K562 (cell line): ENCODE results near the gene ATP9A. TPM values are rescaled to one million over a fixed set of nuclear protein-coding genes. Genes with fewer than 3 reads are reported as not detected.

Source experiments
- ATAC-seq: fragments of 200-7000 bp; cut with Tn5 transposase; 3 replicates; pipeline ENCODE4 v1.9.1; 2020; ENCODE audit warnings: moderate library complexity
- BruUV-seq: library from RNA; stranded (reverse); fragments of 400-500 nt; replicated peaks from 2 replicates; lab custom pipeline; 2021; lab: Mats Ljungman, UMichigan
- CTCF ChIA-PET: fragments of 300-600 bp; formaldehyde crosslinking; extraction: SDS; loops from one replicate; lab custom pipeline; 2021; ENCODE audit warnings: low intra/inter-chr PET ratio; lab: Yijun Ruan, JAX
- POLR2A ChIA-PET: fragments of 300-600, 350-650 bp; sonication (Branson Sonifier 250); formaldehyde crosslinking; extraction: SDS; loops from one replicate; lab custom pipeline; 2021; ENCODE audit warnings: antibody characterized with exemption, inconsistent platforms; lab: Yijun Ruan, JAX
- DNase-seq, 4 experiments: peaks; one replicate each; pipeline versions ENCODE4 v3.0.0 to v3.0.0-alpha.2; 2011 to 2018; ENCODE audit warnings: low spot score in 3 of 4, mixed read lengths in 3 of 4; ENCODE audit errors: extremely low read depth in 1 of 4
- FAIRE-seq: peaks from 2 replicates; lab custom pipeline; 2011; peaks lifted over from hg19 to GRCh38; lab: Jason Lieb, UNC
- H2AFZ ChIP-seq: 2 replicates; pipeline ENCODE4 v1.6.0; 2011; ENCODE audit warnings: low read depth, low read length, control low read depth, inconsistent platforms
- H3K27ac ChIP-seq: fragments of 200-600 bp; 3 replicates; pipeline ENCODE4 v1.8.0; 2011; ENCODE audit warnings: low read depth, mild to moderate bottlenecking, control low read depth, inconsistent platforms, low read length, moderate library complexity, mixed read lengths; ENCODE audit errors: extremely low read depth
- H3K27me3 ChIP-seq, 2 experiments: fragments of 300-600 bp in 1 of 2; 2 replicates in 1 of 2; 3 replicates in 1 of 2; pipeline versions ENCODE4 v1.6.0 to v1.8.0; 2011; ENCODE audit warnings: inconsistent platforms in 2 of 2, low read length in 2 of 2, mild to moderate bottlenecking in 1 of 2, mixed read lengths in 1 of 2, moderate library complexity in 1 of 2; ENCODE audit not compliant: control insufficient read depth in 2 of 2, insufficient read depth in 2 of 2
- H3K36me3 ChIP-seq: fragments of 300-600 bp; 3 replicates; pipeline ENCODE4 v1.8.0; 2011; ENCODE audit warnings: mild to moderate bottlenecking, low read length, inconsistent platforms; ENCODE audit not compliant: control insufficient read depth, insufficient read depth
- H3K4me1 ChIP-seq, 2 experiments: fragments of 200-600 bp in 1 of 2; replicated peaks in 1 of 2; 2 replicates in 1 of 2; 3 replicates in 1 of 2; pipeline versions ENCODE4 v1.5.1 to v1.8.0; 2011; ENCODE audit warnings: inconsistent platforms in 2 of 2, low read length in 2 of 2, mild to moderate bottlenecking in 1 of 2, mixed read lengths in 1 of 2, moderate library complexity in 1 of 2; ENCODE audit not compliant: control insufficient read depth in 2 of 2, insufficient read depth in 2 of 2
- H3K4me2 ChIP-seq: 2 replicates; pipeline ENCODE4 v1.6.1; 2011; ENCODE audit warnings: low read length, control low read depth, inconsistent platforms, mixed read lengths; ENCODE audit not compliant: insufficient read depth
- H3K4me3 ChIP-seq: fragments of 200-600 bp; sonication (generic), shearing (Covaris generic); 2 replicates; pipeline ENCODE4 v1.5.1; 2016; ENCODE audit warnings: control low read depth, inconsistent platforms
- H3K79me2 ChIP-seq: fragments of 200-600 bp; 3 replicates; pipeline ENCODE4 v1.8.0; 2011; ENCODE audit warnings: low read length, inconsistent platforms; ENCODE audit not compliant: control insufficient read depth, insufficient read depth
- H3K9ac ChIP-seq, 2 experiments: 2 replicates each; pipeline versions ENCODE4 v1.6.0 to v1.6.1; 2011; ENCODE audit warnings: low read depth in 2 of 2, low read length in 2 of 2, control low read depth in 1 of 2, inconsistent platforms in 1 of 2, mild to moderate bottlenecking in 1 of 2, mixed read lengths in 1 of 2; ENCODE audit not compliant: insufficient read depth in 1 of 2
- H3K9me1 ChIP-seq: one replicate; pipeline ENCODE4 v1.6.0; 2011; ENCODE audit warnings: inconsistent platforms, mild to moderate bottlenecking, low read length, moderate library complexity; ENCODE audit not compliant: control insufficient read depth, insufficient read depth
- H3K9me3 ChIP-seq: replicated peaks from 2 replicates; pipeline ENCODE4 v1.5.1; 2011; ENCODE audit warnings: low read depth, low read length, inconsistent platforms; ENCODE audit not compliant: control insufficient read depth, insufficient read depth
- H4K20me1 ChIP-seq: replicated peaks from 2 replicates; pipeline ENCODE4 v1.6.1; 2011; ENCODE audit warnings: low read length, inconsistent platforms, mixed read lengths; ENCODE audit not compliant: control insufficient read depth, insufficient read depth
- BDP1 ChIP-seq: IDR thresholded peaks from 3 replicates; pipeline ENCODE4 v1.6.1; 2011; ENCODE audit not compliant: insufficient read length, insufficient read depth
- CAMTA2 ChIP-seq: fragments of 250-450 bp; sonication (Bioruptor Pico); conservative IDR thresholded peaks from 2 replicates; pipeline ENCODE4 v1.5.1; 2022
- HDAC1 ChIP-seq, 2 experiments: fragments of 450-650 bp; IDR thresholded peaks; 2 replicates each; pipeline ENCODE4 v1.6.1; 2016 to 2017; ENCODE audit warnings: inconsistent platforms in 1 of 2, mild to moderate bottlenecking in 1 of 2, moderate library complexity in 1 of 2
- HMG20A ChIP-seq: fragments of 450-650 bp; formaldehyde crosslinking; conservative IDR thresholded peaks from 2 replicates; pipeline ENCODE4 v1.4.0; 2020; ENCODE audit warnings: mild to moderate bottlenecking, mixed read lengths
- MAFF ChIP-seq: IDR thresholded peaks from 2 replicates; pipeline ENCODE4 v1.6.1; 2012; ENCODE audit warnings: low read length, improper control_type of control experiment
- MEF2D ChIP-seq: conservative IDR thresholded peaks from 2 replicates; pipeline ENCODE4 v1.6.1; 2016; ENCODE audit warnings: low read depth, missing genetic modification characterization, missing compliant biosample characterization
- RB1 ChIP-seq: fragments of 450-650 bp; IDR thresholded peaks from 2 replicates; pipeline ENCODE4 v1.6.1; 2017; ENCODE audit warnings: low read depth, mild to moderate bottlenecking
- RFX7 ChIP-seq: fragments of 250-450 bp; sonication (Bioruptor Pico); IDR thresholded peaks from 2 replicates; pipeline ENCODE4 v1.5.1; 2021; ENCODE audit warnings: mild to moderate bottlenecking
- ZBTB17 ChIP-seq: fragments of 450-650 bp; formaldehyde crosslinking; IDR thresholded peaks from 2 replicates; pipeline ENCODE4 v1.4.0; 2020; ENCODE audit warnings: mild to moderate bottlenecking
- ZBTB7A ChIP-seq: IDR thresholded peaks from 2 replicates; pipeline ENCODE4 v1.6.1; 2011; ENCODE audit warnings: low read depth, mild to moderate bottlenecking, low read length, moderate library complexity, borderline replicate concordance; ENCODE audit not compliant: control insufficient read depth
- ZBTB8A ChIP-seq: fragments of 450-650 bp; IDR thresholded peaks from 2 replicates; pipeline ENCODE4 v1.6.1; 2018; ENCODE audit warnings: mild to moderate bottlenecking, moderate library complexity; ENCODE audit not compliant: partially characterized antibody
- ZNF143 ChIP-seq: sonication (generic); formaldehyde crosslinking; IDR thresholded peaks from 2 replicates; pipeline ENCODE4 v1.9.0; 2022; ENCODE audit warnings: mild to moderate bottlenecking, missing genetic modification reagents
- ZNF408 ChIP-seq: fragments of 250-450 bp; sonication (Bioruptor Pico); IDR thresholded peaks from 2 replicates; pipeline ENCODE4 v1.4.0; 2020; ENCODE audit warnings: low read depth, mild to moderate bottlenecking, moderate library complexity
- ZNF436 ChIP-seq: fragments of 250-450, 450-650 bp; sonication (Bioruptor Pico); formaldehyde crosslinking; IDR thresholded peaks from 2 replicates; pipeline ENCODE4 v1.7.0; 2020; ENCODE audit warnings: mild to moderate bottlenecking
- ZNF584 ChIP-seq: fragments of 200-800 bp; sonication (Bioruptor generic); IDR thresholded peaks from 2 replicates; pipeline ENCODE4 v1.6.1; 2016; ENCODE audit warnings: low read depth, mild to moderate bottlenecking, missing genetic modification characterization, missing compliant biosample characterization
- ZNF695 ChIP-seq: fragments of 450-650 bp; formaldehyde crosslinking; IDR thresholded peaks from 2 replicates; pipeline ENCODE4 v1.4.0; 2020; ENCODE audit warnings: mild to moderate bottlenecking, moderate library complexity
- WGBS: fragments of 100-300 bp; shearing (Covaris generic); methylation state at CpG from one replicate; pipeline ENCODE4 v1.1.6; 2016; ENCODE audit warnings: low coverage, mixed read lengths; ENCODE audit not compliant: insufficient coverage; ENCODE audit errors: missing lambda C conversion rate; 5-methylcytosine and 5-hydroxymethylcytosine counted together
- in situ Hi-C: fragments of 300-500 bp; cut with MboI; formaldehyde crosslinking; loops from 4 replicates; pipeline ENCODE4 v1.15.0; 2018; ENCODE audit warnings: inconsistent platforms, mixed read lengths
- intact Hi-C: fragments of 100-400 bp; cut with micrococcal nuclease; formaldehyde crosslinking; loops from 2 replicates; pipeline ENCODE4 v1.14.2; 2022
- polyA plus RNA-seq, 8 experiments: library from polyadenylated mRNA; depleted of rRNA in 4 of 8; stranded (reverse) in 5 of 8; unstranded in 3 of 8; fragments of >200 nt; fragmentation: Nextera tagmentation in 2 of 8; fragmentation: Illumina TruSeq in 1 of 8; extraction: Ambion mirVana in 2 of 8; extraction: Trizol in 1 of 8; gene quantifications; 2 replicates each; pipeline versions ENCODE4 v1.2.1 to v1.2.3, GENCODE V29; 2011 to 2014; ENCODE audit warnings: inconsistent platforms in 1 of 8, missing spikeins in 1 of 8
- total RNA-seq, 7 experiments: library from RNA; depleted of rRNA in 6 of 7; stranded (reverse); fragments of >200 nt in 6 of 7; fragmentation: Illumina TruSeq in 2 of 7; extraction: Trizol in 2 of 7; gene quantifications; 2 replicates each; pipeline versions ENCODE4 v1.2.1 to v1.2.3, GENCODE V29; 2011 to 2021; ENCODE audit warnings: low replicate concordance in 1 of 7
- TF ChIP-seq, protein P1 (sequence below): fragments of 250-450 bp; sonication (Bioruptor Pico); IDR thresholded peaks from 2 replicates; pipeline ENCODE4 v1.8.0; 2022; ENCODE audit warnings: moderate library complexity, mild to moderate bottlenecking, inconsistent platforms
- TF ChIP-seq, protein P2 (sequence below): fragments of 250-450 bp; sonication (Bioruptor Pico); IDR thresholded peaks from 2 replicates; pipeline ENCODE4 v1.4.0; 2020; ENCODE audit warnings: mild to moderate bottlenecking
- TF ChIP-seq, protein P3 (sequence below): sonication (generic); formaldehyde crosslinking; IDR thresholded peaks from 2 replicates; pipeline ENCODE4 v1.8.1; 2023; ENCODE audit warnings: mild to moderate bottlenecking, missing genetic modification reagents

The ATP9A gene
- total and polyA plus RNA-seq, 9 of the 15 experiments (the other 6 are each of a cell fraction or from before 2014, with no cell fraction given), result 0.18 to 0.62 (median 0.29) TPM

DNA sequence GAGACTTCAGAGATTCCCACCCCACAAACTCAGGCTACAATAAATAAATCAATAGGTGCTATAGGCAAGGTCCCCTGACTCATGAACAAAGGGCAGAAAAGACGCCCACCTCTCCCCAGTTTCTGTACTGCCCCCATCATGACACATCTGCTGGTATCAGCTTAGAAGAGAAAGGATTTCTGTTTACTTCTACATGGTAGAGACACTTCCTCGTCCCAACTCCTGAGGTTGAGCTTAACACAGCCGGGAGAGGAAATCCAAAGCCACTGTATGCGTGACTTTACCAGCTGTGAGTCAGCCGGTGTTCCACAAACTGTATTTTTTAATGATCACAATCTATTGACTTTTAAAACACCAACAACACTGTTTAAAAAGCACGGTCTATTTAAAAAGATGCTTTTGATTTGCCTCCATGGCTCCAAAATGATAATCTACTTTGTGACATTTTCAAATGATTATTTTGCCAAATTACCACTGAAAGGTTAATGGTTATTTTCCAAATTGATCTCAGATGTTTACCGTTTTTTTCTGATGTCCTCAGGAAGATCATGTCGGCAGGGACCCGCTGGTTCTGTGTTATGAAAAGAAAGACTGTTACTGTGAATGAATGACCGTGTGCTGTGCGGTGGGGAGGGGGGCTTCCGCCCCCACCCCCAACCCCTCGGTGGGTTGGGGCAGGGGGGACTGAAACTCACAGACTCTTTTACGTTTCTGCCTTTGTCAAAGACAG, 72.5 kb downstream of the ATP9A start:
- no peak overlapping the region for H3K4me2 ChIP-seq

More for the DNA sequence above, 72.5 kb downstream of the ATP9A start:
- no peaks in the 10 kb centered on the region for H3K9me1 ChIP-seq
- 2% methylated on average over 14 of the region's 14 CpGs for WGBS
- no peak overlapping the region for H2AFZ ChIP-seq
- H3K27ac ChIP-seq, result no peak overlapping the region
- H3K9ac ChIP-seq, result no peak overlapping the region
- no peaks in the 10 kb centered on the region for H4K20me1 ChIP-seq
- in situ Hi-C loops (no loop called here), intact Hi-C loops (no loop called here)
- H3K4me3 ChIP-seq, result no peak overlapping the region
- H3K4me1 ChIP-seq, result no peaks in the 10 kb centered on the region
- peaks cover 45 to 70% of the 10 kb centered on the region in 2 experiments for H3K27me3 ChIP-seq
- TF ChIP-seq ZNF143 (CRISPR knock-in tag), result no peak
- TF ChIP-seq ZBTB7A, result no peak
- TF ChIP-seq BDP1, result no peak
- TF ChIP-seq ZBTB17 (CRISPR knock-in tag), result no peak
- TF ChIP-seq, protein P1, sequence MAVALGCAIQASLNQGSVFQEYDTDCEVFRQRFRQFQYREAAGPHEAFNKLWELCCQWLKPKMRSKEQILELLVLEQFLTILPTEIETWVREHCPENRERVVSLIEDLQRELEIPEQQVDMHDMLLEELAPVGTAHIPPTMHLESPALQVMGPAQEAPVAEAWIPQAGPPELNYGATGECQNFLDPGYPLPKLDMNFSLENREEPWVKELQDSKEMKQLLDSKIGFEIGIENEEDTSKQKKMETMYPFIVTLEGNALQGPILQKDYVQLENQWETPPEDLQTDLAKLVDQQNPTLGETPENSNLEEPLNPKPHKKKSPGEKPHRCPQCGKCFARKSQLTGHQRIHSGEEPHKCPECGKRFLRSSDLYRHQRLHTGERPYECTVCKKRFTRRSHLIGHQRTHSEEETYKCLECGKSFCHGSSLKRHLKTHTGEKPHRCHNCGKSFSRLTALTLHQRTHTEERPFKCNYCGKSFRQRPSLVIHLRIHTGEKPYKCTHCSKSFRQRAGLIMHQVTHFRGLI, result no peak
- TF ChIP-seq, protein P2, sequence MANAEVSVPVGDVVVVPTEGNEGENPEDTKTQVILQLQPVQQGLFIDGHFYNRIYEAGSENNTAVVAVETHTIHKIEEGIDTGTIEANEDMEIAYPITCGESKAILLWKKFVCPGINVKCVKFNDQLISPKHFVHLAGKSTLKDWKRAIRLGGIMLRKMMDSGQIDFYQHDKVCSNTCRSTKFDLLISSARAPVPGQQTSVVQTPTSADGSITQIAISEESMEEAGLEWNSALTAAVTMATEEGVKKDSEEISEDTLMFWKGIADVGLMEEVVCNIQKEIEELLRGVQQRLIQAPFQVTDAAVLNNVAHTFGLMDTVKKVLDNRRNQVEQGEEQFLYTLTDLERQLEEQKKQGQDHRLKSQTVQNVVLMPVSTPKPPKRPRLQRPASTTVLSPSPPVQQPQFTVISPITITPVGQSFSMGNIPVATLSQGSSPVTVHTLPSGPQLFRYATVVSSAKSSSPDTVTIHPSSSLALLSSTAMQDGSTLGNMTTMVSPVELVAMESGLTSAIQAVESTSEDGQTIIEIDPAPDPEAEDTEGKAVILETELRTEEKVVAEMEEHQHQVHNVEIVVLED (CRISPR knock-in tag), result no peak
- no peak for TF ChIP-seq ZNF408
- TF ChIP-seq ZBTB8A, result no peak
- TF ChIP-seq, protein P3, sequence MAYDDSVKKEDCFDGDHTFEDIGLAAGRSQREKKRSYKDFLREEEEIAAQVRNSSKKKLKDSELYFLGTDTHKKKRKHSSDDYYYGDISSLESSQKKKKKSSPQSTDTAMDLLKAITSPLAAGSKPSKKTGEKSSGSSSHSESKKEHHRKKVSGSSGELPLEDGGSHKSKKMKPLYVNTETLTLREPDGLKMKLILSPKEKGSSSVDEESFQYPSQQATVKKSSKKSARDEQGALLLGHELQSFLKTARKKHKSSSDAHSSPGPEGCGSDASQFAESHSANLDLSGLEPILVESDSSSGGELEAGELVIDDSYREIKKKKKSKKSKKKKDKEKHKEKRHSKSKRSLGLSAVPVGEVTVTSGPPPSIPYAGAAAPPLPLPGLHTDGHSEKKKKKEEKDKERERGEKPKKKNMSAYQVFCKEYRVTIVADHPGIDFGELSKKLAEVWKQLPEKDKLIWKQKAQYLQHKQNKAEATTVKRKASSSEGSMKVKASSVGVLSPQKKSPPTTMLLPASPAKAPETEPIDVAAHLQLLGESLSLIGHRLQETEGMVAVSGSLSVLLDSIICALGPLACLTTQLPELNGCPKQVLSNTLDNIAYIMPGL (CRISPR knock-in tag), result no peak
- TF ChIP-seq HMG20A (CRISPR knock-in tag), result no peak
- no peak for TF ChIP-seq HDAC1 (IDR thresholded peaks at IDR 0.05)
- TF ChIP-seq CAMTA2 (CRISPR knock-in tag), result no peak
- no peak for TF ChIP-seq MEF2D (tag)
- no peak for TF ChIP-seq RFX7 (CRISPR knock-in tag)
- no peak for TF ChIP-seq RB1
- TF ChIP-seq MAFF, result no peak
- no peak for TF ChIP-seq ZNF436
- TF ChIP-seq ZNF584 (CRISPR knock-in tag), result no peak
- no peak for TF ChIP-seq ZNF695 (CRISPR knock-in tag)
- DNase-seq, result no peak
- no peaks in the 10 kb centered on the region for H3K79me2 ChIP-seq
- no TSS peak for BruUV-seq
- CTCF ChIA-PET, result no interaction called here
- FAIRE-seq, result no peak
- no peaks in the 10 kb centered on the region for H3K9me3 ChIP-seq
- POLR2A ChIA-PET, result interaction anchor here (0.7 to 1.0 kb wide), 2 partner anchors 11 to 864 kb away, joined by 3 to 5 read pairs; no protein-coding TSS in a partner anchor
- H3K36me3 ChIP-seq, result no peaks in the 10 kb centered on the region
- no peak for ATAC-seq
